A673 (cell line): ENCODE data around the gene NEO1. TPM values are rescaled to one million over a fixed set of nuclear protein-coding genes. Genes with fewer than 3 reads are reported as not detected.

Experiments
- BruUV-seq: library from RNA; stranded (reverse); fragments of 400-500 nt; replicated peaks from 2 replicates; lab custom pipeline; 2021; lab: Mats Ljungman, UMichigan
- CTCF ChIA-PET: fragments of 300-600 bp; sonication (Branson Sonifier 250); formaldehyde crosslinking; loops from one replicate; lab custom pipeline; 2022; ENCODE audit warnings: antibody characterized with exemption; lab: Charles Lee
- POLR2A ChIA-PET: fragments of 300-600 bp; sonication (Branson Sonifier 250); formaldehyde crosslinking; loops from one replicate; lab custom pipeline; 2022; ENCODE audit warnings: antibody characterized with exemption; ENCODE audit not compliant: low non-redundant PET; lab: Charles Lee
- DNase-seq: peaks from one replicate; pipeline ENCODE4 v3.0.0-alpha.2; 2015; ENCODE audit warnings: low spot score
- H3K27ac ChIP-seq: fragments of 200-600 bp; sonication (generic); 2 replicates; pipeline ENCODE4 v1.5.1; 2016; ENCODE audit warnings: mixed run types, low read depth, mild to moderate bottlenecking, mixed read lengths, antibody characterized with exemption, low read length; ENCODE audit not compliant: poor library complexity, severe bottlenecking
- H3K27me3 ChIP-seq: fragments of 200-600 bp; sonication (generic); replicated peaks from 2 replicates; pipeline ENCODE4 v1.6.1; 2017; ENCODE audit warnings: mixed run types, low read depth, mild to moderate bottlenecking, mixed read lengths, antibody characterized with exemption, low read length; ENCODE audit not compliant: insufficient read depth, poor library complexity
- H3K36me3 ChIP-seq: fragments of 200-600 bp; sonication (generic); 2 replicates; pipeline ENCODE4 v1.6.1; 2016; ENCODE audit warnings: mixed run types, mild to moderate bottlenecking, mixed read lengths, antibody characterized with exemption, low read length; ENCODE audit not compliant: insufficient read depth, poor library complexity, severe bottlenecking
- H3K4me1 ChIP-seq: fragments of 200-600 bp; sonication (generic); 2 replicates; pipeline ENCODE4 v1.6.1; 2017; ENCODE audit warnings: mixed run types, mild to moderate bottlenecking, mixed read lengths, antibody characterized with exemption, low read length; ENCODE audit not compliant: insufficient read depth, poor library complexity, severe bottlenecking
- H3K4me3 ChIP-seq: fragments of 200-600 bp; sonication (generic); 2 replicates; pipeline ENCODE4 v1.5.1; 2016; ENCODE audit warnings: low read depth, mixed run types, mild to moderate bottlenecking, mixed read lengths, low read length; ENCODE audit not compliant: poor library complexity, severe bottlenecking
- H3K9me3 ChIP-seq: fragments of 200-600 bp; sonication (generic); 2 replicates; pipeline ENCODE4 v1.6.1; 2016; ENCODE audit warnings: mixed run types, low read depth, mild to moderate bottlenecking, mixed read lengths, antibody characterized with exemption, low read length; ENCODE audit not compliant: poor library complexity, severe bottlenecking
- EZH2 ChIP-seq: fragments of 200-600 bp; sonication (generic); IDR thresholded peaks from 2 replicates; pipeline ENCODE4 v1.6.1; 2017; ENCODE audit warnings: borderline replicate concordance, low read depth, mild to moderate bottlenecking, mixed read lengths, antibody characterized with exemption, low read length; ENCODE audit not compliant: poor library complexity, severe bottlenecking
- intact Hi-C: fragments of 100-400 bp; cut with micrococcal nuclease; formaldehyde crosslinking; loops from one replicate; pipeline ENCODE4 v1.10.0; 2022; ENCODE audit not compliant: unreplicated experiment
- total RNA-seq: library from RNA; stranded (reverse); gene quantifications from 2 replicates; pipeline ENCODE4 v1.2.3, GENCODE V29; 2021
- TF ChIP-seq, protein P1 (sequence below): fragments of 300-800, 200-600 bp; sonication (generic); conservative IDR thresholded peaks from 2 replicates; pipeline ENCODE4 v1.5.1; 2017; ENCODE audit warnings: low read depth, mild to moderate bottlenecking, antibody characterized with exemption, low read length, moderate library complexity, mixed read lengths

NEO1 gene
- total RNA-seq, 1 experiment from 2014 or later, result 72.6 TPM

DNA sequence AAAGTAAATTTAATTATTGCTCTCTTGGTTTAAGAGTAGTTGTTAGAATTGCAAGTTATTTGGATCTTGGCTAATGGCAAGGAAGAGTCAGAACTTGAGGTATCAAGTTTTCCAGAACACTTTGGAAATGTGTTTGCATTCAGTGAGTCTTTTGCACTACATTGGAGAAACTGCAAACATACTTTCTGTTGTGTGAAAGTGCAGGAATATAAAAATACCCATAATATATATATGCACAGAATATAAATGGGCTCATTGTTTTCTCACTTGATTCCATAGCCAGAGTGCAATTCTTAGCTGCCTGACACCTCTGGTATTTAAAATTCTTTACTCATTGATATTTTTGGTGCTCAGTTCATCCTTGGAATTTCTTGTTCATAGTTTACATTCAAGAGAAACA, 223.6 kb downstream of the NEO1 start:
- no TSS peak for BruUV-seq
- POLR2A ChIA-PET, result no interaction called here
- H3K4me3 ChIP-seq, result no peak overlapping the region

DNA sequence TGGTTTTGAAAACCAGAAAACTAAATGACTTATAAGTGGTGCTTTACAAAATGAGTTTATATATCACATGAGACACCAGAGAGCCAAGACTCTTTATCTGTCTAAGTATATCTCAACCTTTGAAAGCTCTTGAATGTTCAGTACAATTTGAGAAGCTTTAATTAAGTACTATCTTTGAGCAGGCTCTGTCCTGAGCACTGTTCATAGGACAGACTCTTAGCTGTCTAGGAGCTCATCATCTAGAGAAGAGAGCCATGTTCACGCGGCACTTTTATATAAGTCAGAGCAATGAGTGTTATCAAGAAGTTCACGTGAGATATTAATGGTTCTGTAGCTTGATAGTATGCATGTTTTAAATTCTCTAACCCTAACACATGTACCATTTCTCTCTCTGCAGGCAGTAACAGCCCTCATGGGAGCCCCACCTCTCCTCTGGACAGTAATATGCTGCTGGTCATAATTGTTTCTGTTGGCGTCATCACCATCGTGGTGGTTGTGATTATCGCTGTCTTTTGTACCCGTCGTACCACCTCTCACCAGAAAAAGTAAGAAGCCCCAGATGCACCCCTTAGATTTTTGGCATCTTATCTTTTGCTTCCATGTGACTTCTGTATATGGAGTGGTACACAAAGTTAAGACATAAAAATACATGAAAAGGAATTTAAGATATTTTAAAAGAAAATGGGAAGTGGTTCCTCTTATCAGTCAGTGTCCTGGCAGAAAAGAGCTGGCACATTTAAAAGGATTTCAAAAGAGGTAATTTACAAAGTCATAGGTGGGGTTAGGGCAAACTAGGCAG, 230.5 kb downstream of the NEO1 start:
- no peak for DNase-seq
- ChIA-PET POLR2A (no interaction called here), CTCF (no interaction called here)
- Histone ChIP-seq H3K36me3 (peaks cover 10% of the 10 kb centered on the region), H3K27me3 (no peaks in the 10 kb centered on the region), H3K4me3 (no peak overlapping the region), H3K27ac (no peak overlapping the region), H3K9me3 (no peaks in the 10 kb centered on the region), H3K4me1 (no peaks in the 10 kb centered on the region)
- intact Hi-C loops, result no loop called here
- TF ChIP-seq EZH2, result no peak
- TF ChIP-seq, protein P1, sequence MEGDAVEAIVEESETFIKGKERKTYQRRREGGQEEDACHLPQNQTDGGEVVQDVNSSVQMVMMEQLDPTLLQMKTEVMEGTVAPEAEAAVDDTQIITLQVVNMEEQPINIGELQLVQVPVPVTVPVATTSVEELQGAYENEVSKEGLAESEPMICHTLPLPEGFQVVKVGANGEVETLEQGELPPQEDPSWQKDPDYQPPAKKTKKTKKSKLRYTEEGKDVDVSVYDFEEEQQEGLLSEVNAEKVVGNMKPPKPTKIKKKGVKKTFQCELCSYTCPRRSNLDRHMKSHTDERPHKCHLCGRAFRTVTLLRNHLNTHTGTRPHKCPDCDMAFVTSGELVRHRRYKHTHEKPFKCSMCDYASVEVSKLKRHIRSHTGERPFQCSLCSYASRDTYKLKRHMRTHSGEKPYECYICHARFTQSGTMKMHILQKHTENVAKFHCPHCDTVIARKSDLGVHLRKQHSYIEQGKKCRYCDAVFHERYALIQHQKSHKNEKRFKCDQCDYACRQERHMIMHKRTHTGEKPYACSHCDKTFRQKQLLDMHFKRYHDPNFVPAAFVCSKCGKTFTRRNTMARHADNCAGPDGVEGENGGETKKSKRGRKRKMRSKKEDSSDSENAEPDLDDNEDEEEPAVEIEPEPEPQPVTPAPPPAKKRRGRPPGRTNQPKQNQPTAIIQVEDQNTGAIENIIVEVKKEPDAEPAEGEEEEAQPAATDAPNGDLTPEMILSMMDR, result no peak
- BruUV-seq, result no TSS peak

More for the DNA sequence above, 223.6 kb downstream of the NEO1 start:
- no peak overlapping the region for H3K27ac ChIP-seq
- no peaks in the 10 kb centered on the region for H3K4me1 ChIP-seq
- H3K36me3 ChIP-seq, result no peaks in the 10 kb centered on the region
- TF ChIP-seq, protein P1, result no peak
- no peak for TF ChIP-seq EZH2
- CTCF ChIA-PET, result no interaction called here
- DNase-seq, result no peak
- intact Hi-C loops, result no loop called here
- H3K27me3 ChIP-seq, result no peaks in the 10 kb centered on the region
- no peaks in the 10 kb centered on the region for H3K9me3 ChIP-seq

DNA sequence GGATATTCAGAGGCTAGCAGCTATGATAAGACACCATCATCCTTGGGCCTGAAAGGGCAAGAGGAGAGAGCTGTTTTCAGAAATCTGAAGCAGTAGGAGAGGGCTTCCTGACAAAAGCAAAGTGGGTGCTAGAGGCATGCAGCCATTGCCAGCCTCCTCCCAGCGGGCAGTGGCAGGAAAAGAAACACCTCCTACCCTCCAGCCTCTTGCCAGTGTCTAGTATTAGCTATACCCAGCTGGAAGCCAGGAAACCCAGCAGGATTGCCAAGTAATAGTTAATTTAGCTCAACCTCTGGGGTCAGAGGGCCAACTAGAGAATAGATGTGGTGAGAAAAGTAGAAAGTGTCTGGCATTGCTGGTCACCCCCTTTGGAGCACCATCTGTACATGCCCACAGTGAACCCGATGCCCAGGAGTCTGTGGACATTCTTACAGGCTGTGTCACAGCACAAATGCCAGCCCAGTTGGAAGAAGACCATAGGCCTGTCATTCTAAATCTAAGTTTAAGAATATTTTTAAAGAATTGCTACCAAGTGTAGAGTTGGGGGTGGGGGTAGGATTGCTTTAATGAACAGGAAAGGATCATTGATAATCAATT, 231.2 kb downstream of the NEO1 start:
- no peak overlapping the region for H3K4me3 ChIP-seq
- no peaks in the 10 kb centered on the region for H3K27me3 ChIP-seq
- DNase-seq, result no peak
- peaks cover 10% of the 10 kb centered on the region for H3K36me3 ChIP-seq
- TF ChIP-seq, protein P1, result no peak
- no peak for TF ChIP-seq EZH2
- H3K27ac ChIP-seq, result no peak overlapping the region
- no peaks in the 10 kb centered on the region for H3K9me3 ChIP-seq
- intact Hi-C loops, result no loop called here
- ChIA-PET POLR2A (no interaction called here), CTCF (no interaction called here)
- no TSS peak for BruUV-seq
- H3K4me1 ChIP-seq, result no peaks in the 10 kb centered on the region
